ENCODE results near the gene GPC3.
"Not testable (repeated sequence)": the region's sequence is repeated elsewhere in the genome, so short reads cannot be mapped to it uniquely, and the experiment has no call there.

Gene GPC3

GRCh38 chrX:133542476-133542875 is 442.9 kb downstream of the GPC3 start:
- peak; percentile 35 for DNase-seq

GRCh38 chrX:133541021-133541420 is 444.4 kb downstream of the GPC3 start:
- no peak for DNase-seq

GRCh38 chrX:133538148-133538547 is 447.2 kb downstream of the GPC3 start:
- no peak for DNase-seq

- no peak for DNase-seq
Measured at GRCh38 chrX:133537142-133537541, 448.3 kb downstream of the GPC3 start.

GRCh38 chrX:133535066-133535465 is 450.3 kb downstream of the GPC3 start:
- DNase-seq: no peak

GRCh38 chrX:133534172-133534571 is 451.2 kb downstream of the GPC3 start:
- DNase-seq: no peak

- DNase-seq: no peak
Measured at GRCh38 chrX:133533249-133533648, 452.1 kb downstream of the GPC3 start.

GRCh38 chrX:133530960-133531359 is 454.4 kb downstream of the GPC3 start:
- DNase-seq: no peak

GRCh38 chrX:133529578-133529977 is 455.8 kb downstream of the GPC3 start:
- DNase-seq: no peak

- DNase-seq: no peak
Measured at GRCh38 chrX:133527825-133528224, 457.6 kb downstream of the GPC3 start.

- DNase-seq: no peak
Measured at GRCh38 chrX:133527415-133527814, 458.0 kb downstream of the GPC3 start.

- not testable (repeated sequence) for DNase-seq
Measured at GRCh38 chrX:133526773-133527172, 458.6 kb downstream of the GPC3 start.

- DNase-seq: no peak
Measured at GRCh38 chrX:133523526-133523925, 461.9 kb downstream of the GPC3 start.

- DNase-seq: no peak
Measured at GRCh38 chrX:133523081-133523487, 462.3 kb downstream of the GPC3 start.

- no peak for DNase-seq
Measured at GRCh38 chrX:133516686-133517085, 468.7 kb downstream of the GPC3 start.

GRCh38 chrX:133514486-133514885 is 470.9 kb downstream of the GPC3 start:
- no peak for DNase-seq

- DNase-seq: no peak
Measured at GRCh38 chrX:133513123-133513522, 472.3 kb downstream of the GPC3 start.

- DNase-seq: no peak
Measured at GRCh38 chrX:133511041-133511440, 474.4 kb downstream of the GPC3 start.

- DNase-seq: no peak
Measured at GRCh38 chrX:133497356-133497755, 488.0 kb downstream of the GPC3 start.

GRCh38 chrX:133495464-133496391 is 489.7 kb downstream of the GPC3 start:
- no peak for DNase-seq

- no peak for DNase-seq
Measured at GRCh38 chrX:133493366-133493765, 492.0 kb downstream of the GPC3 start.

- DNase-seq: no peak
Measured at GRCh38 chrX:133490955-133491354, 494.4 kb downstream of the GPC3 start.
